Activated naive CD8-positive, alpha-beta T cell treated with anti-CD3 and anti-CD28 coated beads for 36 hours (primary cell): ENCODE results near the gene TFPI. TPM values are rescaled to one million over a fixed set of nuclear protein-coding genes. Genes with fewer than 3 reads are reported as not detected.
"Not testable (repeated sequence)": the region's sequence is repeated elsewhere in the genome, so short reads cannot be mapped to it uniquely, and the experiment has no call there.

ENCODE experiments used
- DNase-seq: peaks from one replicate; pipeline ENCODE4 v3.0.0; 2021
- H3K27ac Mint-ChIP-seq: one replicate; pipeline ENCODE4 v1.8.0; 2022; ENCODE audit warnings: mild to moderate bottlenecking, moderate library complexity, mixed read lengths
- H3K27me3 Mint-ChIP-seq: one replicate; pipeline ENCODE4 v1.8.0; 2022; ENCODE audit warnings: mild to moderate bottlenecking, mixed read lengths
- H3K36me3 Mint-ChIP-seq: one replicate; pipeline ENCODE4 v1.8.0; 2021; ENCODE audit warnings: mild to moderate bottlenecking, mixed read lengths
- H3K4me1 Mint-ChIP-seq: one replicate; pipeline ENCODE4 v1.8.0; 2021; ENCODE audit warnings: mixed read lengths
- H3K4me3 Mint-ChIP-seq: one replicate; pipeline ENCODE4 v1.8.0; 2022; ENCODE audit warnings: mild to moderate bottlenecking, moderate library complexity, mixed read lengths
- H3K9me3 Mint-ChIP-seq: one replicate; pipeline ENCODE4 v1.8.0; 2022; ENCODE audit warnings: mixed read lengths
- total RNA-seq, 2 experiments: library from RNA; stranded (reverse); gene quantifications; one replicate each; pipeline ENCODE4 v1.2.3, GENCODE V29; 2021

Gene TFPI
- not detected for total RNA-seq

GRCh38 chr2:187554011-187554703, at the start of gene TFPI:
Gene TFPI, minus strand, starts transcription at chr2:187554435. Its CDS starts 50,667 bp downstream, at chr2:187503768.
- peaks cover 1% of the 10 kb centered on the region for H3K9me3 Mint-ChIP-seq
- DNase-seq, result no peak
- peaks cover 8% of the 10 kb centered on the region for H3K4me1 Mint-ChIP-seq
- H3K4me3 Mint-ChIP-seq, result peak within 1 kb of the TSS; percentile 32
- no peaks in the 10 kb centered on the region for H3K36me3 Mint-ChIP-seq
- no peak within 1 kb of the TSS for H3K27ac Mint-ChIP-seq
- H3K27me3 Mint-ChIP-seq, result peaks cover 22% of the 10 kb centered on the region

- Mint-ChIP-seq H3K9me3 (no peaks in the 10 kb centered on the region), H3K4me1 (no peaks in the 10 kb centered on the region), H3K27me3 (peaks cover 4% of the 10 kb centered on the region), H3K36me3 (no peaks in the 10 kb centered on the region), H3K27ac (no peak overlapping the region), H3K4me3 (no peak overlapping the region)
- DNase-seq, result no peak
These were observed 40.6 kb upstream of the TFPI start for GRCh38 chr2:187594801-187595200.

GRCh38 chr2:187593697-187594096, 39.5 kb upstream of the TFPI start:
- no peak for DNase-seq
- H3K27me3 Mint-ChIP-seq, result no peaks in the 10 kb centered on the region
- no peaks in the 10 kb centered on the region for H3K9me3 Mint-ChIP-seq
- no peaks in the 10 kb centered on the region for H3K4me1 Mint-ChIP-seq
- H3K27ac Mint-ChIP-seq, result no peak overlapping the region
- no peaks in the 10 kb centered on the region for H3K36me3 Mint-ChIP-seq
- H3K4me3 Mint-ChIP-seq, result no peak overlapping the region

GRCh38 chr2:187593098-187593497, 38.9 kb upstream of the TFPI start:
- Mint-ChIP-seq H3K27ac (no peak overlapping the region), H3K9me3 (no peaks in the 10 kb centered on the region), H3K4me1 (no peaks in the 10 kb centered on the region), H3K27me3 (no peaks in the 10 kb centered on the region), H3K4me3 (no peak overlapping the region), H3K36me3 (no peaks in the 10 kb centered on the region)
- DNase-seq, result no peak

GRCh38 chr2:187590175-187590574, 35.9 kb upstream of the TFPI start:
- no peak overlapping the region for H3K27ac Mint-ChIP-seq
- no peaks in the 10 kb centered on the region for H3K27me3 Mint-ChIP-seq
- H3K9me3 Mint-ChIP-seq, result peaks cover 9% of the 10 kb centered on the region
- DNase-seq, result no peak
- no peak overlapping the region for H3K4me3 Mint-ChIP-seq
- H3K36me3 Mint-ChIP-seq, result peaks cover 5% of the 10 kb centered on the region
- peaks cover 7% of the 10 kb centered on the region for H3K4me1 Mint-ChIP-seq

GRCh38 chr2:187586011-187586641, 31.9 kb upstream of the TFPI start:
- H3K36me3 Mint-ChIP-seq, result peaks cover 9% of the 10 kb centered on the region
- peaks cover 9% of the 10 kb centered on the region for H3K9me3 Mint-ChIP-seq
- peak overlapping the region; percentile 90 for H3K27ac Mint-ChIP-seq
- no peak overlapping the region for H3K4me3 Mint-ChIP-seq
- H3K4me1 Mint-ChIP-seq, result peaks cover 11% of the 10 kb centered on the region
- H3K27me3 Mint-ChIP-seq, result peaks cover 20% of the 10 kb centered on the region
- no peak for DNase-seq

GRCh38 chr2:187581125-187581896, 27.1 kb upstream of the TFPI start:
- H3K36me3 Mint-ChIP-seq, result peaks cover 6% of the 10 kb centered on the region
- H3K27ac Mint-ChIP-seq, result no peak overlapping the region
- H3K4me1 Mint-ChIP-seq, result peaks cover 6% of the 10 kb centered on the region
- no peak overlapping the region for H3K4me3 Mint-ChIP-seq
- DNase-seq, result peak; percentile 7
- H3K9me3 Mint-ChIP-seq, result peaks cover 2% of the 10 kb centered on the region
- H3K27me3 Mint-ChIP-seq, result peaks cover 23% of the 10 kb centered on the region

GRCh38 chr2:187580462-187581124, 26.4 kb upstream of the TFPI start:
- H3K36me3 Mint-ChIP-seq, result peaks cover 4% of the 10 kb centered on the region
- no peak overlapping the region for H3K4me3 Mint-ChIP-seq
- peaks cover 3% of the 10 kb centered on the region for H3K4me1 Mint-ChIP-seq
- no peak overlapping the region for H3K27ac Mint-ChIP-seq
- H3K27me3 Mint-ChIP-seq, result peaks cover 23% of the 10 kb centered on the region
- no peaks in the 10 kb centered on the region for H3K9me3 Mint-ChIP-seq
- DNase-seq, result no peak

- H3K4me3 Mint-ChIP-seq, result no peak overlapping the region
- H3K36me3 Mint-ChIP-seq, result no peaks in the 10 kb centered on the region
- H3K4me1 Mint-ChIP-seq, result peaks cover 3% of the 10 kb centered on the region
- peaks cover 4% of the 10 kb centered on the region for H3K9me3 Mint-ChIP-seq
- H3K27me3 Mint-ChIP-seq, result peaks cover 7% of the 10 kb centered on the region
- DNase-seq, result no peak
- no peak overlapping the region for H3K27ac Mint-ChIP-seq
These were observed 23.1 kb upstream of the TFPI start for GRCh38 chr2:187577310-187577709.

GRCh38 chr2:187576906-187577305, 22.7 kb upstream of the TFPI start:
- no peaks in the 10 kb centered on the region for H3K36me3 Mint-ChIP-seq
- peaks cover 7% of the 10 kb centered on the region for H3K27me3 Mint-ChIP-seq
- H3K9me3 Mint-ChIP-seq, result peaks cover 5% of the 10 kb centered on the region
- DNase-seq, result no peak
- peaks cover 3% of the 10 kb centered on the region for H3K4me1 Mint-ChIP-seq
- H3K27ac Mint-ChIP-seq, result no peak overlapping the region
- no peak overlapping the region for H3K4me3 Mint-ChIP-seq

- Mint-ChIP-seq H3K27me3 (peaks cover 3% of the 10 kb centered on the region), H3K4me1 (no peaks in the 10 kb centered on the region), H3K4me3 (no peak overlapping the region), H3K27ac (no peak overlapping the region), H3K36me3 (no peaks in the 10 kb centered on the region), H3K9me3 (peaks cover 6% of the 10 kb centered on the region)
- no peak for DNase-seq
These were observed 21.5 kb upstream of the TFPI start for GRCh38 chr2:187575751-187576067.

GRCh38 chr2:187574969-187575750, 20.9 kb upstream of the TFPI start:
- Mint-ChIP-seq H3K27me3 (no peaks in the 10 kb centered on the region), H3K4me1 (no peaks in the 10 kb centered on the region), H3K27ac (no peak overlapping the region), H3K9me3 (peaks cover 6% of the 10 kb centered on the region), H3K36me3 (no peaks in the 10 kb centered on the region), H3K4me3 (no peak overlapping the region)
- DNase-seq, result no peak

GRCh38 chr2:187573722-187574121, 19.5 kb upstream of the TFPI start:
- Mint-ChIP-seq H3K9me3 (peaks cover 6% of the 10 kb centered on the region), H3K36me3 (no peaks in the 10 kb centered on the region), H3K27ac (no peak overlapping the region), H3K27me3 (no peaks in the 10 kb centered on the region), H3K4me3 (no peak overlapping the region), H3K4me1 (no peaks in the 10 kb centered on the region)
- no peak for DNase-seq

- not testable (repeated sequence) for H3K4me1 Mint-ChIP-seq, H3K27ac Mint-ChIP-seq, H3K9me3 Mint-ChIP-seq, H3K27me3 Mint-ChIP-seq, H3K4me3 Mint-ChIP-seq, DNase-seq, H3K36me3 Mint-ChIP-seq
These were observed 17.8 kb upstream of the TFPI start for GRCh38 chr2:187571996-187572395.
